Measurements from ENCODE around the gene NTNG2.

DNA sequence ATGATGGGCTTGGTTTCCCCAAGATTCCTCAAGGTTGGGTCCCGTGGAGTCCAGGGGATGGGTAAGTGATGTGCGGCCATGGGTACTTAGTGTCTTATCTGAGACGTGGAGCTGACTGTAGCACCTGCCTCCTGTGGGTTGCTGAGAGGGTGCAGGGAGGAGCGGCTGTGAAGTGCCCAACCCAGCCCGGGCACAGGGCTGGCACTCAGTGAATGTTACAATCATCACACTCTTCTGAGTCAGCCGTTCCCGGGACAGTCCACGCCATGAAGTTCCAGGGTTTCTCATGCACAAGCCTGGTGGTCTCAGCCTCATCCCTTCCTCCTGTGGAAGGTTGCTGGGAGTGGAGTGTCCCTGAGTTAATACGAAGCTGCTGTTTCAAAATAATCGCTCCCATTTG lies 29.1 kb downstream of the NTNG2 start:
- TF ChIP-seq POLR2A (IDR thresholded peaks at IDR 0.05; ENCODE audit: low read depth, low read length) (no peak), MYC (IDR thresholded peaks at IDR 0.05; ENCODE audit: low read depth, low read length) (no peak)
- TF ChIP-seq, protein P1, sequence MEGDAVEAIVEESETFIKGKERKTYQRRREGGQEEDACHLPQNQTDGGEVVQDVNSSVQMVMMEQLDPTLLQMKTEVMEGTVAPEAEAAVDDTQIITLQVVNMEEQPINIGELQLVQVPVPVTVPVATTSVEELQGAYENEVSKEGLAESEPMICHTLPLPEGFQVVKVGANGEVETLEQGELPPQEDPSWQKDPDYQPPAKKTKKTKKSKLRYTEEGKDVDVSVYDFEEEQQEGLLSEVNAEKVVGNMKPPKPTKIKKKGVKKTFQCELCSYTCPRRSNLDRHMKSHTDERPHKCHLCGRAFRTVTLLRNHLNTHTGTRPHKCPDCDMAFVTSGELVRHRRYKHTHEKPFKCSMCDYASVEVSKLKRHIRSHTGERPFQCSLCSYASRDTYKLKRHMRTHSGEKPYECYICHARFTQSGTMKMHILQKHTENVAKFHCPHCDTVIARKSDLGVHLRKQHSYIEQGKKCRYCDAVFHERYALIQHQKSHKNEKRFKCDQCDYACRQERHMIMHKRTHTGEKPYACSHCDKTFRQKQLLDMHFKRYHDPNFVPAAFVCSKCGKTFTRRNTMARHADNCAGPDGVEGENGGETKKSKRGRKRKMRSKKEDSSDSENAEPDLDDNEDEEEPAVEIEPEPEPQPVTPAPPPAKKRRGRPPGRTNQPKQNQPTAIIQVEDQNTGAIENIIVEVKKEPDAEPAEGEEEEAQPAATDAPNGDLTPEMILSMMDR (IDR thresholded peaks at IDR 0.05; ENCODE audit: extremely low read depth in 1 of 2, insufficient read depth in 1 of 2, low read depth in 1 of 2, low read length in 2 of 2) = no peak
